NCI-H1105 (cell line): ENCODE results near the gene PRMT9.

Experiments
- DNase-seq: peaks from one replicate; lab custom pipeline; 2025; lab: John Stamatoyannopoulos, UW

PRMT9 gene

DNA sequence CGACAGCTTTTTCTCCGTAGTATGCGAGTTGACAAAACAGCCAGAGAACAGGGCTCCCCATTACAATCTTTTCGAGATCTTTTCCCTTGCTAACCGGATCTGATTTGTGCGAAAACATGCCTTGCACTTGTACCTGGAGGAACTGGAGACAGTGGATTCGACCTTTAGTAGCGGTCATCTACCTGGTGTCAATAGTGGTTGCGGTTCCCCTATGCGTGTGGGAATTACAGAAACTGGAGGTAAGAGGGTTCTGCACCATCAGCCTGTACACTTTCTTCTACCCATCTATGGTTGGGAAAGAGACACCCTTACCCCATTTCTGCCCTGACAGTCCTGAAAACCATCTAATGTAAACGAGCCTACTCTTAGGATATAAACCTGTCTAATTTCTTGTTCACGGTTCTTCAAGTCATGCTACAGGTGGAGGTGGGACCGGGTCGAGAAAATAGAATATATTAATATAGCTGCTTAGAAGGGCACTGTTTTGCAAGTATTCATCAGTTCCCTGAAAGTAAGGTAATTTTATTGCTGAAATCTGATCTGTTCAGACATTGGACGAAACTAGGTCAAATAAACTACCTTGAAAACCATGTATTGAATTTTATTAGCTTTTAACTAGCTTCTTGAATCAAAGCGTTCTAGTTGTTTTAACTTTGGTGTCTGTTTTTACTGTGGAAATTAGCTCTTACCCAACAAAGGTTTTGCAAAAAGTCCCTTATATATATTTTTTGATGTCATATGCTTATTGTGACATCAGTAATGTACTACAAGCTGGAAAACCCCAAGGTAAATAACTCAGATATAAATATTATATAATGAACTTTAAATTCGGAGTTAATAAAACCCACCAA is 65.9 kb downstream of the PRMT9 start:
- no peak for DNase-seq

DNA sequence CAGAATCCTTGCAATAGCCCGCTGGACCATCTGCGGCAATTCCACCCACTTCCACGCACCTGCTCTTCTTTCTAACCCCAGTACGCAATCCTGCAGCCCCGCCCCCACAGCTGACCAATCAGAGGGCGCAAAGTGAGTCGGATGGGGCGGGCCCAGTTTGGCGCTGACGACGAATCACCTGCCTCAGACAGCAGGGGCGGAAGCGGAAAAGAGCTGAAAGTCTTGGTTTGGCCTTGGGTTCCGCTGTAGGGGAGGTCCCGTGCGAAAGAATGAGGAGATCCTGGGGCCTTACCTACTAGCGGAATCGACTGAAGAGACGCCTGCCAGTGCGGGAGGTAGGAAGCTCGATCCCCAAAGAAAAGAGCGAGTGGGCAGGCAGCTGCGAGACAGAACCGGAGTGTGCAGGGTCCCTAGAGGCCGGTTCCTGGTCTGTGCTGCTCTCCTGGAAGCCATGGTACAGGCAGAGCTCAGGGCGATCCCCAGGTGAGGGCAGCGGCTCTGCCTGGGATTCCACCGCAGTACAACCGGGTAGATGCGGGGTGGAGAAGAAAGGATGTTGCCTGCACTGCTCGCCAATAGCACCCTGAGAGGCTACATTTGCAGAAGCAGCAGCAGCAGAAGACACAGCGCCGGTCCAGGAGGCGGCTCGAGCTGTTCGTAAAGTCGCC is 66.7 kb downstream of the PRMT9 start, which contains the start of gene TMEM184C:
Gene TMEM184C (plus strand): TSS at position 225 of the 668 bp plus-strand sequence. CDS start 560 bp downstream, outside the sequence.
- peak; percentile 90 for DNase-seq

GRCh38 chr4:147616849-147617172 is 67.2 kb downstream of the PRMT9 start:
- DNase-seq, result no peak

GRCh38 chr4:147610686-147611085 is 73.3 kb downstream of the PRMT9 start:
- DNase-seq, result no peak

DNA sequence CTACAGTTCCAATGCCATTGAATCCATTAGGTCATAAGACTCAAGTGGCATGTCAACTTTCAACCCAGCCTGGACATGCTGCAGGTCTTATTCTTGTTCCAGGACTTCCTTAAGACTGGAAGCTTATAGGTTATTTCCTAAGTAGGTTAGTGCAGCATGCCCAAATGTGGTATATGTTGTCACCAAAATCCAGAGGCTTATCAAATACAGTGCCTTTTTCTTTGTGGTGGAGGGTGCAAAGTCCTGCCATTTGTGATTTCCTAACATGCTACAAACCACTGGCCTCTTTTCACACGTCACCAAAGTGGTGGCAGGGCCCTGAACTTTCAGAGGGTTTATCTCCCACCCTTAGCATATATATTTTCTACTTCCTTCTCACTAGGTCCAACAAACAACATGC is 76.5 kb downstream of the PRMT9 start:
- DNase-seq, result no peak

GRCh38 chr4:147605499-147605898 is 78.5 kb downstream of the PRMT9 start:
- no peak for DNase-seq

DNA sequence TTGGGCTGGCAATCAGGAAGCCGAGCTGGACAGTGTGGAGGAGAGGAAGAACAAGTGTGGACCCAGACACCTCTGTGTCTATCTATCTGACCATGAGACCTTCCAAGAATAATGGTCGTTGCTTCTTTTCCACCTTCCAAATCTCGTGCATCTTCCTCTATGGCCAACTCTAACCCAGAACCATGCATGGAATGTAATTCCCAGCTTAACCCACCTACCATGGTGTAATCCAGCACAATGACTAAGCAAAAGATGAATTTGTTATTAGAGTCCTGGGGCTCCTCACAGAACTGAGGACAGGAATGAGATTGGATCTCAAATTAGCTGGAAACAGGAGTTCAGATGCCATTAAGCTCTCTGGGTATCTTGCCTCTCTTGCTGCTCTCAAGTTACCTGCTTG is 84.2 kb downstream of the PRMT9 start:
- DNase-seq, result no peak

DNA sequence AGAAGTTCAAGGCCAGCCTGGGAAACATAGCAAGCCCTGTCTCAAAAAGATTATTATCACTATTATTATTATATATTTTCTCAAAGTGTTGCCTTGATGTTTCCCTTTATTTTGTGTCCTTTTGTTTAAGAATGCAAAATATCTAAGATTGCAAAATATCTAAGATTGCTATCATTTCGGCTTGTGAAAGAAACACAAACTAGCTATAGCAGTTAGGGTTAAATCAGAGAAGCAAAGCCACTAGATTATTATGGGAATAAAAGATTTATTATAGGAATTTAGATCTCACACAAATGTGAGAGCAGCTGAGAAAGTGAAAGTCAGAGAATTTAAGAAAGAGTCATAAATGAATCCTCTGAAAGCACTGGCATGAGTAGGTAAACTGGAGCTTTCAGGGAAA is 84.8 kb downstream of the PRMT9 start:
- no peak for DNase-seq

DNA sequence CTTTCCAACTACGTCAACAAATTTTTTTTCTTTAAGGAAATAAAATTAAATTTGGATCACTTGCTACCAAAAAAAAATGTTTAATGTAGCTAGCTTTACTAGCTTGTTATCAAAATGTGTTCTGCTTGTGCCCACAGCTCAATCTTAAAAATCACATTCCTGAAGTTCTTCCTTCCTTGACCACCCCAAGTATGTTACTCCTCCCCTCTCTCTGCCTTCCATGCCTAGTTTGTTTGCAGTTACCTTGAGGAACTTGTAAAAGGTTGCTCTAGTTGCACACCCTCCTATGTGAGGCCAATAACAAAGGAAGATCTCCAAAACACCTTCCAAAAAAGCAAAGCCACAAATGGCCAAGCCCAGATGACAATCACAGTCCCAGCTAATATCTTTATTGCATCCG is 86.4 kb downstream of the PRMT9 start:
- no peak for DNase-seq

DNA sequence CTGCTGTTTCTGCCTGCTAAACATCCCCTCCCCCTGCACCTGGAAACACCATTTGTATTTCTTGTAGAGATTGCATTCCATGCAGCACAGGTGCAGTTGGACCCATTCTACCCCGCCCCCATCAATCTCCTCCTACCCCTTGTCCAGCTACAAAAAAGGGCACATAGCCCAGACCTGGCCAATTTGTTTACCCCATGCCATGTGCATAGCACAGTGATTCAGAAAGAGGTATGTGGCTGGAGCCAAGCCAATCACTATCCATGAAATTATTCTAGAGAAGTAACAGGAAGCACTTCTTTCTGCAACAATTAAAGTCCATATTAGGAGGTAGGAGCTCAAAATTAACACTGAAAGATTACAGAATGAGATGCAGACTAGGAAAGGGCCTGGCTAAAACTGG is 87.0 kb downstream of the PRMT9 start:
- peak; percentile 68 for DNase-seq

GRCh38 chr4:147596377-147596776 is 87.6 kb downstream of the PRMT9 start:
- no peak for DNase-seq

GRCh38 chr4:147594578-147594977 is 89.4 kb downstream of the PRMT9 start:
- no peak for DNase-seq

DNA sequence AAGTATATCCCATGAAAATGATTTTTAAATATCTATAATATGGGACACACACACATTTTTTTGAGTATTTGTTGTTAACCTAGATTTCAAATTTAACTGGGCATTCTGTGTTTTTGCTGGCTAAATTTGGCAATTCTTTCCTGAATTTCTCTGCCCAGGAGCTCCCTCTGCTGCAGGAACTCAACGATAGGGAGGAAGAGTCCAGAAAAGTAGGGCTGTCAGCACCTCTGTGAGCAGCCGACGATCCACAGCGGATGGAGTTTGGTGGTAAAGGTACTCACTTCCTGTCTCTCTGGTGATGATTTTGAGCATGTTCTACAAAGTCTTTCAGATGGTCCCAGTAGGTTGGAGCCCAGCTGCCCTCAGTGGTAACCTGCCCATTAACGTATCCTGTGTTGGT is 89.9 kb downstream of the PRMT9 start:
- DNase-seq, result no peak

DNA sequence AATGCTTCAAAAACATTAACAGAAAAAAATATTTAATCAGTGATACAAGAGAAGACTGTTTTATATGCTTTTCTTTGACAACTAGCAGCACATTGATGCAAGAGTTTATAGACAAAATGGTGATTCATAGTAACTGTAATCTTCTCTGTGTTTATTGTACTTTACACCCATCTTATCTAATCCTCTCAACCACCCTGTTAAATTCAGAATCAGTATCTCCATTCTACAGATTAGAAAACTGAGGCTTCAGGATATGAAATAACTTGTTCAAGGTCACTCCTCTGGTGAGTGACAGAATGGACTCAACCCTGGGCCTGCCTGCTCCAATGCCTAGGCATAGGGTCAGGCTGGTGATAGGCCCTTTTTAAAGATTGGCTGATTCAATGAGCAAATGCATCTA is 92.9 kb downstream of the PRMT9 start:
- no peak for DNase-seq

- DNase-seq, result peak; percentile 22
These were observed 93.6 kb downstream of the PRMT9 start for GRCh38 chr4:147590249-147590920.

DNA sequence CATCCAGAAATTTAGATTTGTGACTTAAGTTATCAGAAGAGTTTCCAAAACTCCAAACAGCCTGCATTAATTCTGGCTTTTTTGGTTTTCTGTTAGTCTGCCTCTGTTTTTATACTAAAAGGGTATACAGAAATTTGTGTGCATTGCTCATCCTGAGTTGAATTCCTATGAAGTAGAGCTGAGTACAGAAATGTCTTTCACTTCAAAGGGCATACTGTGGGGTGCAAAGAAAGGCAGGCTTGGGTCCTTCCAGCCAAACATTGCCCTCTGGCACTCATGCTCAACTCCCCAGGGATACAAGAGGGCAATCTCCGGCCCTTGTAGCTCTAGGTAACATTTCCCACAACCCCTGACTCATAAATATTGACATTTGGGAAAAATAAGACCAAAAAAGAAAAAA is 94.4 kb downstream of the PRMT9 start:
- DNase-seq, result no peak
